Natural killer cell (primary cell): ENCODE measurements around the gene FXN. TPM values are rescaled to one million over a fixed set of nuclear protein-coding genes. Genes with fewer than 3 reads are reported as not detected.

Experiments used
- ATAC-seq, 3 donors: fragments of 150-1000 bp in 2 of 3; fragments of 200-7000 bp in 1 of 3; cut with Tn5 transposase; 1 replicate in 1 of 3; 2 replicates in 2 of 3; pipeline ENCODE4 v1.10.0; 2021; ENCODE audit warnings: mild to moderate bottlenecking in 2 of 3, moderate library complexity in 2 of 3
- DNase-seq, 2 donors: peaks; one replicate each; pipeline versions ENCODE4 v3.0.0 to v3.0.0-alpha.2; 2013 to 2021; ENCODE audit warnings: mixed read lengths in 1 of 2
- H3K27ac ChIP-seq: one replicate; pipeline ENCODE4 v1.5.1; 2013; ENCODE audit warnings: mild to moderate bottlenecking, low read length
- H3K27me3 ChIP-seq: one replicate; pipeline ENCODE4 v1.6.1; 2013; ENCODE audit warnings: low read length; ENCODE audit not compliant: control insufficient read depth, insufficient read depth
- H3K36me3 ChIP-seq: one replicate; pipeline ENCODE4 v1.6.1; 2013; ENCODE audit warnings: low read length; ENCODE audit not compliant: control insufficient read depth, insufficient read depth
- H3K4me1 ChIP-seq: one replicate; pipeline ENCODE4 v1.6.1; 2013; ENCODE audit warnings: low read length; ENCODE audit not compliant: control insufficient read depth, insufficient read depth
- H3K4me3 ChIP-seq: one replicate; pipeline ENCODE4 v1.5.1; 2013; ENCODE audit warnings: low read length
- H3K9me3 ChIP-seq: one replicate; pipeline ENCODE4 v1.6.1; 2013; ENCODE audit warnings: low read length; ENCODE audit not compliant: control insufficient read depth, insufficient read depth
- H3K27ac Mint-ChIP-seq, 2 donors: one replicate each; pipeline ENCODE4 v1.8.0; 2022; ENCODE audit warnings: mild to moderate bottlenecking in 2 of 2, mixed read lengths in 2 of 2, moderate library complexity in 1 of 2
- H3K27me3 Mint-ChIP-seq, 2 donors: one replicate each; pipeline ENCODE4 v1.8.0; 2022; ENCODE audit warnings: low read depth in 2 of 2, mixed read lengths in 2 of 2
- H3K36me3 Mint-ChIP-seq: one replicate; pipeline ENCODE4 v1.8.0; 2022; ENCODE audit warnings: mixed read lengths
- H3K4me1 Mint-ChIP-seq, 2 donors: one replicate each; pipeline ENCODE4 v1.8.0; 2022; ENCODE audit warnings: mixed read lengths in 2 of 2
- H3K4me3 Mint-ChIP-seq: one replicate; pipeline ENCODE4 v1.8.0; 2022; ENCODE audit warnings: mild to moderate bottlenecking, moderate library complexity, mixed read lengths
- H3K9me3 Mint-ChIP-seq, 2 donors: one replicate each; pipeline ENCODE4 v1.8.0; 2022; ENCODE audit warnings: mixed read lengths in 2 of 2
- WGBS: methylation state at CpG from one replicate; pipeline ENCODE4 v1.1.7; 2013; ENCODE audit warnings: missing lambda C conversion rate; ENCODE audit not compliant: insufficient coverage; 5-methylcytosine and 5-hydroxymethylcytosine counted together
- intact Hi-C: fragments of 100-400 bp; cut with micrococcal nuclease; formaldehyde crosslinking; loops from one replicate; pipeline ENCODE4 v1.14.2; 2022
- total RNA-seq, 4 donors: library from RNA; stranded (reverse); fragments of 120-200 nt in 1 of 4; gene quantifications; one replicate each; pipeline versions ENCODE4 v1.2.3 to v1.2.4, GENCODE V29; 2013 to 2022
- TF ChIP-seq, protein P1 (sequence below): fragments of 200-600 bp; IDR thresholded peaks from one replicate; pipeline ENCODE4 v1.8.0; 2022; ENCODE audit warnings: antibody characterized with exemption

The FXN gene
- total RNA-seq, 3 donors from 2014 or later (not counting 1 experiment from before 2014, with no cell fraction given) = 11.5 to 19.4 (median 18.9) TPM

GRCh38 chr9:69004836-69005235, 30.7 kb upstream of the FXN start:
- Histone ChIP-seq H3K4me1 (no peaks in the 10 kb centered on the region), H3K9me3 (no peaks in the 10 kb centered on the region), H3K27ac (no peak overlapping the region), H3K27me3 (no peaks in the 10 kb centered on the region), H3K36me3 (no peaks in the 10 kb centered on the region), H3K4me3 (no peak overlapping the region)
- intact Hi-C loops = no loop called here
- WGBS = 100% methylated on average over 1 of the region's 2 CpGs
- Mint-ChIP-seq H3K27ac (no peak overlapping the region), H3K4me1 (peaks cover 0 to under 1% of the 10 kb centered on the region in 2 donors), H3K27me3 (peaks cover 0 to 3% of the 10 kb centered on the region in 2 donors), H3K36me3 (no peaks in the 10 kb centered on the region), H3K4me3 (no peak overlapping the region), H3K9me3 (no peaks in the 10 kb centered on the region)
- ATAC-seq (no peak), DNase-seq (no peak)
- TF ChIP-seq, protein P1, sequence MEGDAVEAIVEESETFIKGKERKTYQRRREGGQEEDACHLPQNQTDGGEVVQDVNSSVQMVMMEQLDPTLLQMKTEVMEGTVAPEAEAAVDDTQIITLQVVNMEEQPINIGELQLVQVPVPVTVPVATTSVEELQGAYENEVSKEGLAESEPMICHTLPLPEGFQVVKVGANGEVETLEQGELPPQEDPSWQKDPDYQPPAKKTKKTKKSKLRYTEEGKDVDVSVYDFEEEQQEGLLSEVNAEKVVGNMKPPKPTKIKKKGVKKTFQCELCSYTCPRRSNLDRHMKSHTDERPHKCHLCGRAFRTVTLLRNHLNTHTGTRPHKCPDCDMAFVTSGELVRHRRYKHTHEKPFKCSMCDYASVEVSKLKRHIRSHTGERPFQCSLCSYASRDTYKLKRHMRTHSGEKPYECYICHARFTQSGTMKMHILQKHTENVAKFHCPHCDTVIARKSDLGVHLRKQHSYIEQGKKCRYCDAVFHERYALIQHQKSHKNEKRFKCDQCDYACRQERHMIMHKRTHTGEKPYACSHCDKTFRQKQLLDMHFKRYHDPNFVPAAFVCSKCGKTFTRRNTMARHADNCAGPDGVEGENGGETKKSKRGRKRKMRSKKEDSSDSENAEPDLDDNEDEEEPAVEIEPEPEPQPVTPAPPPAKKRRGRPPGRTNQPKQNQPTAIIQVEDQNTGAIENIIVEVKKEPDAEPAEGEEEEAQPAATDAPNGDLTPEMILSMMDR = no peak

DNA sequence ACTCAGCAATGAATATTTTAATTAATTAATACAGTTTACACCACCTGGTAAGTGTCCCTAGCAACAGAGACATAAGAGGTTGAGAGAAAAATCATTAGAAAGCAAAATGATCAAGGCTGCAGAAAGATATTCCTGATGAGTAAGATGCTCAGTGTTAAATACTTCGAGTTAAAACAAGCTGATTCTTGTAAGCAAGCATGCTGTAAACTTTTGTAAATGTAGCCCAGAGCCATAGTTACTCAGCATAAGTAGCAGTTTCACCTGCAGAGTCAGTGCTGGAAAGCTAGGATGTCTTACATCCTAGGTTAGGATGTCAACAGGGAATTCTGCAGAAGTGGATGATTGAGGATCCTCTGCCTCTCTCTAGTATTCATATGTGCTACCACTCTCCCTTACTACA, 25.8 kb upstream of the FXN start:
- peaks cover 11% of the 10 kb centered on the region for H3K4me1 ChIP-seq
- no peaks in the 10 kb centered on the region for H3K27me3 ChIP-seq
- no peaks in the 10 kb centered on the region for H3K36me3 ChIP-seq
- no peak overlapping the region for H3K27ac Mint-ChIP-seq
- H3K36me3 Mint-ChIP-seq = no peaks in the 10 kb centered on the region
- peaks cover 6 to 14% of the 10 kb centered on the region in 2 donors for H3K4me1 Mint-ChIP-seq
- no peak overlapping the region for H3K4me3 ChIP-seq
- intact Hi-C loops = no loop called here
- H3K9me3 Mint-ChIP-seq = no peaks in the 10 kb centered on the region
- DNase-seq = no peak
- TF ChIP-seq, protein P1 = no peak
- WGBS = 74% methylated on average over 1 of the region's 1 CpG
- H3K4me3 Mint-ChIP-seq = no peak overlapping the region
- H3K27me3 Mint-ChIP-seq = peaks cover 0 to 21% of the 10 kb centered on the region in 2 donors
- H3K27ac ChIP-seq = no peak overlapping the region
- ATAC-seq = no peak
- no peaks in the 10 kb centered on the region for H3K9me3 ChIP-seq

DNA sequence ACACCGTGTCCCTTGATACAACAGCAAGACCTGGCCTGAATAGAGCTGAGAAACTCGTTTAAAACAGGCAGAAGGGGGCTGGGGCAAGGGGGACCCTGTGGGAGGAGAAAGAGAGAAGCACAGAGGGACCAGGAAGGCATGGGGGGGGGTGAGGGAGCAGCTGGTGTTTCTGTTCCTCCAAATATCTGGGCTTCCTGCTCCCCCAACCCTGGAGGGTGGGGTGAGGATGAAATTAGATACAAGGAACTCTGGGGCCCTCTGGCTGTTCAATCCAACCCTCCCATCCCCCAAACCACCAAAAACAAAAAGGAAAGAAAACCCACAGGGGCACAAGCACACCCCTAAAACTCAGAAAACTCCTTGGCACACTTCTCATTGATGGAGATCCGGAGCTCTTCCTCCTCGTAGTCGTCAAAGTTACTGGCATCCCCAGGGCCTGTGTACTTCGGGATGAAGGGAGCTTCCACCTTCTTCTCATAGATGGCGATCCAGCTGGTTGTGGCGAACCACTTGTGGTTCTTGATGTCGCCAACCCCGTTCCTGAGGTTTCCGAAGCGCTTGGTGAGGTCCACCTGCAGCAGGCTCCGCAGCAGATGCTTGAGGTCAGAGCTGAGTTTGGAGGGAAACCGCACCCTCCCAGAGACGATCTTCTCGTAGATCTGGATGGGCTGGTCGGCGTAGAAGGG, 22.7 kb upstream of the FXN start:
- Mint-ChIP-seq H3K4me3 (no peak overlapping the region), H3K27ac (no peak overlapping the region), H3K36me3 (no peaks in the 10 kb centered on the region), H3K9me3 (no peaks in the 10 kb centered on the region), H3K27me3 (peaks cover 0 to 23% of the 10 kb centered on the region in 2 donors), H3K4me1 (peaks cover 6 to 14% of the 10 kb centered on the region in 2 donors)
- DNase-seq = no peak
- ATAC-seq = peak in 1 of 3 donors; percentile 15
- H3K27ac ChIP-seq = no peak overlapping the region
- no peaks in the 10 kb centered on the region for H3K9me3 ChIP-seq
- peaks cover 11% of the 10 kb centered on the region for H3K4me1 ChIP-seq
- TF ChIP-seq, protein P1 = no peak
- intact Hi-C loops = no loop called here
- WGBS = 3% methylated on average over 18 of the region's 18 CpGs
- no peaks in the 10 kb centered on the region for H3K27me3 ChIP-seq
- H3K4me3 ChIP-seq = no peak overlapping the region
- no peaks in the 10 kb centered on the region for H3K36me3 ChIP-seq

GRCh38 chr9:69013382-69013727, 22.2 kb upstream of the FXN start:
- Mint-ChIP-seq H3K4me1 (peaks cover 6 to 14% of the 10 kb centered on the region in 2 donors), H3K36me3 (no peaks in the 10 kb centered on the region), H3K4me3 (no peak overlapping the region), H3K27me3 (peaks cover 0 to 23% of the 10 kb centered on the region in 2 donors), H3K27ac (no peak overlapping the region), H3K9me3 (no peaks in the 10 kb centered on the region)
- Histone ChIP-seq H3K27ac (no peak overlapping the region), H3K27me3 (no peaks in the 10 kb centered on the region), H3K9me3 (no peaks in the 10 kb centered on the region), H3K36me3 (no peaks in the 10 kb centered on the region), H3K4me3 (no peak overlapping the region), H3K4me1 (peaks cover 11% of the 10 kb centered on the region)
- intact Hi-C loops = no loop called here
- DNase-seq (no peak), ATAC-seq (no peak)
- TF ChIP-seq, protein P1 = no peak
- WGBS = 88% methylated on average over 26 of the region's 26 CpGs
